Measurements from ENCODE around the gene AP5Z1.
"Not testable (repeated sequence)": the region's sequence is repeated elsewhere in the genome, so short reads cannot be mapped to it uniquely, and the experiment has no call there.

GRCh38 chr7:4793385-4793993 is 18.1 kb downstream of the AP5Z1 start:
- not testable (repeated sequence) for TF ChIP-seq CTCF (conservative IDR thresholded peaks at IDR 0.05; ENCODE audit: low read depth, low read length); EZH2 (IDR thresholded peaks at IDR 0.05; ENCODE audit: borderline replicate concordance, low read depth, low read length, poor library complexity, severe bottlenecking)
